ENCODE measurements around the gene TESK2.

TESK2 gene

GRCh38 chr1:45299296-45299695, 191.7 kb downstream of the TESK2 start:
- H3K4me3 ChIP-seq (ENCODE audit: low read depth, low read length): no peak overlapping the region
- no peak for TF ChIP-seq CTCF (IDR thresholded peaks at IDR 0.05; ENCODE audit: borderline replicate concordance, insufficient read depth, low read depth, low read length)

- H3K4me3 ChIP-seq (ENCODE audit: low read depth, low read length): no peak overlapping the region
- no peak for TF ChIP-seq CTCF (IDR thresholded peaks at IDR 0.05; ENCODE audit: borderline replicate concordance, insufficient read depth, low read depth, low read length)
Measured at GRCh38 chr1:45297666-45298356, 193.2 kb downstream of the TESK2 start.

Measured in GM12875 (cell line).